ENCODE measurements around the gene PKIG.

- TF ChIP-seq POLR2AphosphoS5 (IDR thresholded peaks at IDR 0.05; ENCODE audit: low read depth, low read length): no peak
- no peak for TF ChIP-seq REST (IDR thresholded peaks at IDR 0.05; ENCODE audit: insufficient read depth in 1 of 2, low read depth in 2 of 2, low read length in 2 of 2)
- no peak for TF ChIP-seq SIN3A (IDR thresholded peaks at IDR 0.05; ENCODE audit: borderline replicate concordance, insufficient read depth, low read length)
- TF ChIP-seq TAF1 (IDR thresholded peaks at IDR 0.05; ENCODE audit: borderline replicate concordance, insufficient read depth, low read length): no peak
Observed at GRCh38 chr20:44644230-44644617, 61.8 kb downstream of the PKIG start.
